ENCODE measurements around the gene ARRB1.

Gene ARRB1

DNA sequence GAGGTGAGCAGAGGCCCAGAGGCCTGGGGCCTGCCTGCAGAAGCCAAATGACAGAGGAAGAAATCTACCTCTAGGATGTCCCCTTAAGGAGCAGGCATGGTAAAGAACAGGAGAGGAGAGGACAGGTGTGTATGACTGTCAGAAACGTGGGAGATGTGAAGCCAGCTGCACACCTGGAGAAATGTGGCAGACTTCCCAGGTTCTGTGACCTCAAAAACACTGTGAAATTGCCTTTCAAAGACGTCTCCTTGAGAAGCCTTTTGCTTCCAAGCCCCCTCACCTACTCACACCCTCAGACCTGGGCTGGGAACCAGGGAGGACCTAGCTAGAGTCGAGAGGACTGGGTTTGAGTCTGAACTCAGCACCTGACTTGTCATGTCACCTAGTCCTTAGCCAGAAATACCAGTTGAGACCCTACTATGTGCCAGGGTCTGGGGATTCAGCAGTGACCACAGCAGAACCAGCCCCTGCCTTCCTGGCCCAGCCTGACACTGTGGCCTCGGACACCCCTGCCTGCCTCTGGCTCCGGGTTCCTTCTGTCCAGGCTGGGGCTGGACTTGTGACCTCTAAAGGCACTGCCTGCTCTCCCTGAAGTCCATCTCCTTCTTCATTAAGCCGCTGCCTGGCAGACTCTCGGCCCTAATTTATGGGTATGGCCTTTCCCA lies 105.3 kb downstream of the ARRB1 start:
- Histone ChIP-seq H3K4me1 (ENCODE audit: insufficient read depth, poor library complexity, severe bottlenecking) (no peaks in the 10 kb centered on the region), H3K9me3 (ENCODE audit: severe bottlenecking) (no peaks in the 10 kb centered on the region), H3K36me3 (ENCODE audit: low read depth) (no peaks in the 10 kb centered on the region), H3K27me3 (ENCODE audit: insufficient read depth, poor library complexity, severe bottlenecking) (peaks cover 23% of the 10 kb centered on the region), H3K4me3 (ENCODE audit: severe bottlenecking) (no peak overlapping the region), H3K27ac (ENCODE audit: poor library complexity, severe bottlenecking) (no peak overlapping the region)
- ATAC-seq (ENCODE audit: low read depth) (no peak), DNase-seq (ENCODE audit: low spot score) (peak; percentile 33)
- TF ChIP-seq, protein P1, sequence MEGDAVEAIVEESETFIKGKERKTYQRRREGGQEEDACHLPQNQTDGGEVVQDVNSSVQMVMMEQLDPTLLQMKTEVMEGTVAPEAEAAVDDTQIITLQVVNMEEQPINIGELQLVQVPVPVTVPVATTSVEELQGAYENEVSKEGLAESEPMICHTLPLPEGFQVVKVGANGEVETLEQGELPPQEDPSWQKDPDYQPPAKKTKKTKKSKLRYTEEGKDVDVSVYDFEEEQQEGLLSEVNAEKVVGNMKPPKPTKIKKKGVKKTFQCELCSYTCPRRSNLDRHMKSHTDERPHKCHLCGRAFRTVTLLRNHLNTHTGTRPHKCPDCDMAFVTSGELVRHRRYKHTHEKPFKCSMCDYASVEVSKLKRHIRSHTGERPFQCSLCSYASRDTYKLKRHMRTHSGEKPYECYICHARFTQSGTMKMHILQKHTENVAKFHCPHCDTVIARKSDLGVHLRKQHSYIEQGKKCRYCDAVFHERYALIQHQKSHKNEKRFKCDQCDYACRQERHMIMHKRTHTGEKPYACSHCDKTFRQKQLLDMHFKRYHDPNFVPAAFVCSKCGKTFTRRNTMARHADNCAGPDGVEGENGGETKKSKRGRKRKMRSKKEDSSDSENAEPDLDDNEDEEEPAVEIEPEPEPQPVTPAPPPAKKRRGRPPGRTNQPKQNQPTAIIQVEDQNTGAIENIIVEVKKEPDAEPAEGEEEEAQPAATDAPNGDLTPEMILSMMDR (IDR thresholded peaks at IDR 0.05; ENCODE audit: poor library complexity, severe bottlenecking): no peak

DNA sequence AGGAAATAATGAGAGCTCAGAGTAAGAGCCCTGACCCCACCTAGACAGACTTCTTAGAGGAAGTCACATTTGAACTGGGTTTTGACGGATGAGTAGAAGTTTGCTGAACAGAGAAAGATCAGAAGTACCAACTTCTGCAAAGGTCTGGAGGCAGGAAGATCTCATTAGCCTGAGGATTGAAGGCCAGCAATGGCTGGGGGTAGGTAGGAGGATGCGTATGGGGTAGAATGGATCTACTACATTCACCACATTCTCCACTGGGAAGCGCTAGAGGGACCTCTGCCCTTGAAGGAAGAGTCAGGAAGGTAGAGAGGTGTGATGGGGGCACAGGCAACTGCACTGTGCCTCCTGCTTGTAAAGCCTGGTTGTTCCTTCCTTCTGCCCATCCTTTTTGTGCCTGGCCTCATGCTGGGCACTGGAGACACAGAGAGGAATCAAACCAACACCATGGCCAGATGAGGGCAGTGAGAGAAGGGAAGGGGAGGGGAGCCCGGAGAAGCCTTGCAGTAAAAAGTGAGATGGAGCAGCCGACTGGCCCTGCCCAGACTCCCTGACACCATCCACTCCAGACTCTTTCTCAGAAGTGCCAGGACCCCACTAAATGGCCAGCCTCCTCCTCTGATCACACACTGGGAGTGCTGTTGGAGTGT lies 106.0 kb downstream of the ARRB1 start:
- no peaks in the 10 kb centered on the region for H3K9me3 ChIP-seq (ENCODE audit: severe bottlenecking)
- H3K36me3 ChIP-seq (ENCODE audit: low read depth): no peaks in the 10 kb centered on the region
- DNase-seq (ENCODE audit: low spot score) (no peak), ATAC-seq (ENCODE audit: low read depth) (no peak)
- no peaks in the 10 kb centered on the region for H3K4me1 ChIP-seq (ENCODE audit: insufficient read depth, poor library complexity, severe bottlenecking)
- TF ChIP-seq, protein P1 (IDR thresholded peaks at IDR 0.05; ENCODE audit: poor library complexity, severe bottlenecking): no peak
- peaks cover 26% of the 10 kb centered on the region for H3K27me3 ChIP-seq (ENCODE audit: insufficient read depth, poor library complexity, severe bottlenecking)
- no peak overlapping the region for H3K27ac ChIP-seq (ENCODE audit: poor library complexity, severe bottlenecking)
- H3K4me3 ChIP-seq (ENCODE audit: severe bottlenecking): no peak overlapping the region

DNA sequence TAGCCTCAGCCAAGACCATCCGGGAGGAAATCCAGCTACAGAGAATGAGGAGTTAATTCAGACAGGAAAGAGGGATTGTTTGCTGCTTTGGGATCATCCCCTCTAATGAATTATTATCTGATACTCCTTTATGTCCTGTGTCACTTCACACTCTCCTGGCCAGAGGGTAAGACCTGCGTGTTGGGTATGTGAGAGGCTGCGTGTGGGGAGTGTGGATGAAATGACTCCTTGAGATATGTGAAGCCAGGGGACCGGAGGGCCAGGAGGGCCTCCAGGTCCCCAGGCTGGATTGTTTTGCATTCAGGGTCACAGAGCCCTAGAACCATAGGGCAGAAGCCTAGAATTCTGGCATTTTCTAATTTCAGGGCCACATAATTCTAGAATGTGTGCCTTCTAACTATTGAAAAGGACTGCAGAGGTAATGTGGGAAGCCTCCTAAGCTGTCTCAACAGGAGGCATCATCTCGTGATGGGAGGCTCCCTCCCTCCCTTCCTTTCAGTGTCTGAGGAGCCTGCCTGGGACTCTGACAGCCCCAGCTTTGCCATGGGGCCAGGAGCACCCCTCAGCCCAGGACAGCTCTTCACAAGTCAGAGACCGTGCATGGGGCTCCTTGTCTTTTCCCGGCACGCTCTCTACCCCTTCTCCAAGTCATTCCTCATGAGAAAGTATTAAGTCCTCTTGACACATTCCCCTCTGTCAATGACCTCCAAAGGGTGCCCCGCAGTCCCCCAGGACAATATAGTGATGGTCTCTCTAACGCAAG lies 107.2 kb downstream of the ARRB1 start:
- ATAC-seq (ENCODE audit: low read depth): no peak
- Histone ChIP-seq H3K36me3 (ENCODE audit: low read depth) (no peaks in the 10 kb centered on the region), H3K4me3 (ENCODE audit: severe bottlenecking) (no peak overlapping the region), H3K27me3 (ENCODE audit: insufficient read depth, poor library complexity, severe bottlenecking) (peaks cover 38% of the 10 kb centered on the region), H3K4me1 (ENCODE audit: insufficient read depth, poor library complexity, severe bottlenecking) (no peaks in the 10 kb centered on the region), H3K9me3 (ENCODE audit: severe bottlenecking) (no peaks in the 10 kb centered on the region), H3K27ac (ENCODE audit: poor library complexity, severe bottlenecking) (no peak overlapping the region)
- TF ChIP-seq, protein P1 (IDR thresholded peaks at IDR 0.05; ENCODE audit: poor library complexity, severe bottlenecking): no peak
- no peak for DNase-seq (ENCODE audit: low spot score)

DNA sequence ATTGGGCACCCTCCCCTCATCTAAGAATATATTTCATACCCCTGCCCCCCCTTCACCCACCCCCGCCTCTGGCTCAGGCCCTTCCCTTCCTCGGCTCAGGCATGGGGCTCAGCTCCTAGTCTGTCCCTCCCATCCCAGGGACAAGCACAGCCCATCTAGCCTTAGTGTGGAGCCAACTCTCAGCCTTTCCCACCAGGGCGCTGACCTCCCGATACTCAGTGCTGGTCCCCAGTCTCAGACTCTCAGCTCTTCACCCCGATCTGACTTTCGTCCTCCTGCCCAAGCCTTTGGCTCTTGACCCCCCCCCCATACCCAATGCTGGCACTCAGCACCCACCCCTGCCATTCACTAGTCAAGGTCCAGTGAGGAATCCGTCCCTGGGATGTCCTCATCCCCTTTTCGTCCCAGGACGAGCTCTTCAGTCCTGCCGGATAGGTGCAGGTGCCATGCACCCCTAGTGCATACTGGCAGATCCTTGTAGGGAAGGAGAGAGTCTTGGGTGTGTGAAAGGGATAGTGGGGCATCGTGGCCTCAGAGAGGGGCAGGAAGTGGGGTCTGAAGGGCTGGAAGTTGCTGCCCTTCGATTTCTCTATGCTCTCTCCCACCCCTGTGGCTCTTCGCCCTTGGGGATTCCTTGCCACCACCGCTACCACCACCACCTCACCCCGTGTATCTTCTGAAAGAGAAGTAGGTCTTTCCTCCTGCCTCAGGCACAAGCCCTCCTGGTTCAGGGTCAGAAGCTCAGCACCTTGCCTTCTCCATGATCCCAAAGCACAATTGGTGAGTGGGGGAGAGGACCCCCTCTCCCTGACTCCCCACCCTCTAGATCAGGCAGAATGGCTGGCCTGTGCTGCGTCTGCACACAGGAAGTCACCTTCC lies 108.5 kb downstream of the ARRB1 start:
- H3K4me3 ChIP-seq (ENCODE audit: severe bottlenecking): no peak overlapping the region
- DNase-seq (ENCODE audit: low spot score) (no peak), ATAC-seq (ENCODE audit: low read depth) (no peak)
- peaks cover 40% of the 10 kb centered on the region for H3K27me3 ChIP-seq (ENCODE audit: insufficient read depth, poor library complexity, severe bottlenecking)
- TF ChIP-seq, protein P1 (IDR thresholded peaks at IDR 0.05; ENCODE audit: poor library complexity, severe bottlenecking): no peak
- H3K9me3 ChIP-seq (ENCODE audit: severe bottlenecking): no peaks in the 10 kb centered on the region
- H3K27ac ChIP-seq (ENCODE audit: poor library complexity, severe bottlenecking): no peak overlapping the region
- H3K4me1 ChIP-seq (ENCODE audit: insufficient read depth, poor library complexity, severe bottlenecking): no peaks in the 10 kb centered on the region
- no peaks in the 10 kb centered on the region for H3K36me3 ChIP-seq (ENCODE audit: low read depth)
